CD4-positive, alpha-beta T cell treated with Interleukin-6 for 4 hours (primary cell): ENCODE results near the gene LNPK.
"Not testable (repeated sequence)": the region's sequence is repeated elsewhere in the genome, so short reads cannot be mapped to it uniquely, and the experiment has no call there.

Experiments
- DNase-seq: peaks from one replicate; pipeline ENCODE4 v3.0.0-alpha.2; 2020; ENCODE audit warnings: mixed read lengths

The LNPK gene, protein sequence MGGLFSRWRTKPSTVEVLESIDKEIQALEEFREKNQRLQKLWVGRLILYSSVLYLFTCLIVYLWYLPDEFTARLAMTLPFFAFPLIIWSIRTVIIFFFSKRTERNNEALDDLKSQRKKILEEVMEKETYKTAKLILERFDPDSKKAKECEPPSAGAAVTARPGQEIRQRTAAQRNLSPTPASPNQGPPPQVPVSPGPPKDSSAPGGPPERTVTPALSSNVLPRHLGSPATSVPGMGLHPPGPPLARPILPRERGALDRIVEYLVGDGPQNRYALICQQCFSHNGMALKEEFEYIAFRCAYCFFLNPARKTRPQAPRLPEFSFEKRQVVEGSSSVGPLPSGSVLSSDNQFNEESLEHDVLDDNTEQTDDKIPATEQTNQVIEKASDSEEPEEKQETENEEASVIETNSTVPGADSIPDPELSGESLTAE

DNA sequence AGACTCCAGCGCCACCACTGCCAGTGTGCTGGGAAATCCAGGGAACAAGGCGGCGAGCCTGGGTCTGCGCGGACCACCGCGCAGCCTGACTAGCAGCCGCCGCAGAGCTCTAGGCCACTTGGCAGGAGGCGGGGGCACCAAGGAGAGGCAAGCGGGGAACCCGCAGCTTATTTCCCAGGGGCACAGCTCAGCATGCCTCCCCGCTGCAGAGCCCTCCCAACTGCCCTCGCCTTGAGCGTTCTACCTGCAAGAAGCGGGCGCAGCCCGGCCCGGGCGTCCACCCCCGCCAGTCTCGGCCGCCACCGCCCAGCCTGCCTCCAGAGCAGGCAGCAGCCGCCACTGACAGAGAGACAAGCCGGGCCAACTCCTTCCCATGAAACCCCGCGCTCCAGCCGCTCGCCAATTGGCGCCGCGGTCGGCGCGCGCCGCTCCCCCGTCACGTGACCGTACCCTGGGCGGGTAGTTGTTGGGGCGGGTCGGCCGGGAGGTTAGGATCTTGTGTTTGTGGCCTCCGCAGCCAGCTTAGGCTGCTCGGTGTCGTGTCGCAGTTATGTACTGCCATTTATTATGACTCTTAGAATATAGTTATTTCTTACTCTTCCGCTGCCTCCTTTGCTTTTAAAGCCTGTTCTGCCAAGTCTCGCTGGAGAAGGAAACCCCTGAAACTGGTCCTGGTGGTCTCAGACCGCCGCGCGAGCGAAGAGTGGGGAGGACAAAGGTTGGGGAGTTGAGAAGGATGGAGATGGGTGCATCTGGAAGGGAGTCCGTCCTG is at the start of gene LNPK:
Gene LNPK, minus strand, starts transcription at position 352 of the 772 bp plus-strand sequence. CDS start 6,683 bp downstream, outside the sequence.
- peak; percentile 91 for DNase-seq

DNA sequence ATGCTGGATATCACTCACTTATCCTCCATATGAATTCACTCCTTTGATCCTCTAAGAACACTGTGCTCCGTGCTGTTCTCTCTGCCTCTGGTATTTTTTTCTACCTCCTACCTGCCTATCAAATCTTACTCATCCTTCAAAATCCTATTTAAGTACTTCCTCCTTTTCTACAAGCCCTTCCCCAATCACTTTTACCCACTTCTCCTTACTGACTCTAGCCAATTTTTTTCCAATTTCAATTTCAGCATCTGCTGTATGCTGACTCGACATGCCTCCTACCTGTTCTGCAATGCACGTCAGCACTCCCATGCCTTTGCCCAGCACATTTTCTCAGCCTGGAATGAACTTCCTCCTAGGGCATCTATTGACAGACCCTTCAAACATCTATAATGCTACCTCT is 37.3 kb upstream of the LNPK start:
- no peak for DNase-seq

DNA sequence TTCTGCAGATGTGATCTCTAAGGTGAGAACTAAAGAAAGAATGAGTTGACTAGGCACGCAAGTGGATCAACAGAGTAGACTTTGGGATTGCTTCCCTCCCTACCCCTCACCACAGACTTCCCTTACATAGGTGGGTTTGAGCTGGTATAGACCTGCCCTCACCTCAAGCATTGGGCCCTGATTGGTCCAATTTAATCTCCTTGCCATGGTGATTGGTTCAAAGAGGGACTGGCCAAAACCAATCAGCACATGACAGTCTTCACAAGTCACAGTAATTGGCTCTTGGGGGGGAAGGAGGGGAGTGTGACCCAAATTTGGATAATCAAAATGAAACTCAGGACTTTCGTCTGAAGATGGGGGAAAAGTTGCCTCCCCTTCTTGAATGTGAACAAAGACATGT is 36.6 kb upstream of the LNPK start:
- no peak for DNase-seq

DNA sequence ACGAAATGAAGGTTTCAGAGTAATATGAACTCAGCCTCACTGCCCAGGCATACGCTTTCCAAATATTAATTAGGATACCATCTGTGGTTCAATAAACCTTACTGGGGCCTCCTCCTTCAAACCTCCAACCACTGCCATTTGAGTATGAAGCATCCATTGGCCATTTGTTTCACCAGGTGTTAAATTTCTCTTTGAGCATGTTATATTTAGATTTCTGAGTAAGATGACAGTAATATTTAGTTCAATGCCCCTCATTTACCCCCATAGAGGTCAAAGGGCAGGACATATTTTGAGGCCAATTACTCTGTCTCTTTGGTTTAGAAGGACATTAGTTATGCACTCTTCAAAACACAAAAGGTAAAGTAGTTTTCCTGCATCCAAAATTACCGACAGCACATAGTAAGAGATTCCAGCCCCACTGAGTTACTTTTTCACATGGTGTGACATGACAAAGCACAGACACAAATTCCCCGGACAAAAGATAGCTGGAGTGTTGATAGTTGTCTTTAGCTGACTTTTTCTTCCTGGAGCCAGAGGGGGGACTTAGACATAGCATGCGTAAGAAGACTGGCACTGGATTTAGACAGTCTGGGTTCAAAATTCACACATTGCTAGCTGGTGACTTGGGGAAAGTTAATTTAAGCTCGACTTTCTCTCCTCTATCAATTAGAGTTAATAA is 33.1 kb upstream of the LNPK start:
- DNase-seq, result no peak

DNA sequence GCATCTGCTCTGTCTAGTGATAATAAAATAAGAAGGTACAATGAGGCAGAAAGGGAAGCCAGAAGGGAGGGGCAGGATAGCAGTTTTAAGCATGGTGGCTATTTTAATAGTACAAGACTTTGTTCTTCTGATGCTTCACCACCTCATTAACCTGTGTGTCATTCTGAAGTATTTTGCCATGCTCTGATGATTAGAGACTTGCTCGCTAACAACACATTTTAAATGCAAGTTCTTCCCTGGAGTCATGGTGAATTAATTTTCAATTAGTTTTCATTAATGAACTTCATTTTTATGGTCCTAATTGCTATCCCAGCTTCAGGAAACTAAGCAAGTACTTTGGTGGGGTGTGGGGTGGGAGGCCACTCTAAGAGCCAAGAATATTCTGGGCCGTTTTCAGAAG is 25.7 kb upstream of the LNPK start:
- no peak for DNase-seq

DNA sequence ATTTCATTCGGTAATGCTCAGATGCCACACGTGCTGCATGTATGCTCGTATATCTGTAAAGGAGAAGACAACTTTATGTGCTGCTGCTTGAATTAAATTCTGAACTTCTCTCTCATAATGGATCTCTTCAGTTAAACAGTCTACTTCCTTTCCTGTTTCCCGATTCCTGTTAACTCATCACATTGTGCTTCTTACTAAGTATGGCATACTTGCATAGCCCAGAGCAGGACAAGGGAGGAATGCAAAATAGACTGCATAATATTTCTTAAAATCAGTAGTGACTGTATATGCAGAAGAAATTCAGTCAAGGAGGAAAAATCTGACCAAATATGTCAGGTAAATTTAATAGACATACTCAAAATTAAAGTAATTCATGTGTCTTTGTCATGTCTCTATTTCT is 23.9 kb upstream of the LNPK start:
- DNase-seq, result no peak

DNA sequence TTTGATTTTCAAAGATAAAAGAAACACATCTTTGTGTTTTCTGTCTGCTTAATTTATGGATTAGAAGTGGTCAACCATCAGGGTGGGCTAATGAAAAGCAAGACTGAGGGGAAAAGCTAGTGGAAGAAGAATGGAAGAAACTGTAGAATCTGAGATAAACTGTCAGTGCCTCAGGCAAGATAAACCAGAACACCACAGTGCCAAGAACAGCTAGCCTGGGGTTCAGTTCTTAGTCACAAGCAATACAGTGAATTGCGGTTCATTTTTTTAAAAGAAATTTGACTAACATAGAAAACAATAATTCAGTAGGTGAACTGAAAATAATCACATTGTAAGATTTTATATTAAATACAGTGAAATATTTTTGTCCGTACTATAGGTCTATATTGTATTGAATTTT is 22.0 kb upstream of the LNPK start:
- no peak for DNase-seq

DNA sequence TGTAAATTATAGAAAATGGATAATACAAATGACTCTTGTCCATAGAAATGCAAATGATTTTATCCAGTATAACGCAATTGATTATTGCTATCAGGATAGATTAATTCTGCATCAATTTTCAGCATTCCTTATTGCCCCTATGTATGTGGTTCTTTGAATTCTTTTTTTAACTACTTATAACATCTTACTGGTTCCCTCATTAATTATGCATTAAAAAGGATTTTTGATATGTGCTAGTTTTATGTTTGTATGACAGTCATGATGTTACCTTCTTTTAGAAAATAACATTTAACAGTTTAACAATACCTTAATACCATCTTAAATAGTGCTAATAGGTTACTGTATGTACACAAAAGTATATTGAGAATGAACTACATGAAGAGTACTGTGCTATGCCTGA is 20.0 kb upstream of the LNPK start:
- no peak for DNase-seq

DNA sequence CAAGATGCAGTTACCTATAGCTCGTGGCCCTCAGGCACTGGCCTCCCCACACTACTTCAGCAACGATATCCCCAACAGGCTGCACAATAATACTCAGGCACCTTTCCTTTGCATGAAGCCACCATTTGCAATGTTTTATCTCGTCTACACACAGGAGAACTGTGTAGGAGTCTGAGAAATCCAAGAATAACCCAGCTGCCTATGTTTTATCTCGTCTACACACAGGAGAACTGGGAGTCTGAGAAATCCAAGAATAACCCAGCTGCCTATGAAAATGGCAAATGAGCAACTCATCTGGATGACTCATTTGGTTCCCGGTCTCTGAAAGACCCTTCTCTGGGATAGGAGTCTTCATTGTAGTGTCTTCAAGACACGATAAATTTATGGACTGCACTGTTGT is 18.3 kb upstream of the LNPK start:
- DNase-seq, result no peak

DNA sequence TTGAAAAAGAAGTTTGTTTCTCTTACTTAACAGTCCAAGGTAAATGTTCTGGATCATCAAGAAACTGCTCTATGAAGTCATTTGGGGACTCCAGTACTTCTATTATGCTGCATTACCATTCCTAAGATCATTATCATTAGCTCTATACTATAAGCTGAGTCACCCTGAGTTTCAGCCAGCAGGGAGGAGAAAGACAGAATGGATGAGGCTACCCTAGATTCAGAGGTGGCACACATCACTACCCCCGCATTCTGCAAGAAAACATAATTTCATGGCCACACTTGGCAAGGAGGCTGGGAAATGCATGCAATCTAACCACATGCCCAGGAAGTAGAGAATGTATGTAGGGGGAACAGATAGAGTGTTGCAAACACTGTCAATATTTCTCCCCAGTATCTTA is 16.6 kb upstream of the LNPK start:
- no peak for DNase-seq

DNA sequence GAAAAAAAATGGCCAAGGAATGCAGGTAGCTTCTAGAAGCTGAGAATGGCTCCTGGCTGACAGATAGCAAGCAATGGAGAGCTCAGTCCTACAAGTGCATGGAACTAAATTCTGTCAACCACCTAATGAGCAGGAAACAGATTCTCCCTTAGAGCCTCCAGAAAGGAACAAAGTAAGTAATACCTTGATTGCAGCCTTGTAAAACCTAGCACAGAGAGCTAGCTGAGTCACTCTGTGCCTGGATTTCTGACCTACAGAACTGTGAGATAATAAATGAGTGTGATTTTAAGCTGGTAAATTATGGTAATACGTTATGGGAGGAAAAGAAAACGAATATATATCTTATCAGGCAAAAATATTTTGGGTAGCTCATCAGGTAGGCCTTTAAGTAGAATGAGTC is 7.4 kb upstream of the LNPK start:
- no peak for DNase-seq

DNA sequence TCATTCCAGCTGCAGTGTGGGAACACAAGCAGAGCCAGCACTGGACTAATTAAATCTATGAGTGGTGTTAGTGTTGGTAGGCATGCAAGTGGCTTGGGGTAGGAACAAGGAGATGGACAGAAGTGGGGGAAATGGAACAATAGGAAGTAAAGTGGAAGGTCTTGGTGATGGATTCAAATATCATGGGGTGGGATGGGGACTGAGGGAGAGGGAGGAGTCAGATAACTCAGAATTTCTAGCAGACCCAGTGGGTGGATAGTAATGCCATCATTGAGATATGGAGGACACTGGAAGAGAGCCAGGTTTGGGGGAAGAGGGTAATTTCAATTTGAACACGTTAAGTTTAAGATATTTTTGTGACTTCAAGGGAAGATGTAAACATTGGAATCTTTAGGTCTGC is 2.9 kb upstream of the LNPK start:
- DNase-seq, result no peak

DNA sequence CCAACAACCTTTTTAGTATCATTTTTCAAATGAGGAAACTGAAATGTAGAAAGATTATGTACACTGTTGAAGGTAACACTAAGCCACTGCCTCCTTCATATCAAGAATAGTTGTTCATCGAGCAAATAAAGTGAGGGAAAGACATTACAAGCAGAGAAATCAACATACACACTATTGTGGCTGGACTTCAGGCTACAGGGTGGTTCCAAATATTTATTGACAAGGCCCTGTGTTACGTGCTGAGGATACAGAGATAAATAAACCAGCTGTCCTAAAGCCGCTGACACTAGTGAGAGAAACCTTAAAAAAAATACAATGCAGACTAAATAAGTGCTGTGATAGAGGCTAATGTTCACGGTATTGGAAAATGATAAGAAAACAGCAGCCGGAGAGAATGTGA is 1.9 kb upstream of the LNPK start:
- DNase-seq, result no peak

DNA sequence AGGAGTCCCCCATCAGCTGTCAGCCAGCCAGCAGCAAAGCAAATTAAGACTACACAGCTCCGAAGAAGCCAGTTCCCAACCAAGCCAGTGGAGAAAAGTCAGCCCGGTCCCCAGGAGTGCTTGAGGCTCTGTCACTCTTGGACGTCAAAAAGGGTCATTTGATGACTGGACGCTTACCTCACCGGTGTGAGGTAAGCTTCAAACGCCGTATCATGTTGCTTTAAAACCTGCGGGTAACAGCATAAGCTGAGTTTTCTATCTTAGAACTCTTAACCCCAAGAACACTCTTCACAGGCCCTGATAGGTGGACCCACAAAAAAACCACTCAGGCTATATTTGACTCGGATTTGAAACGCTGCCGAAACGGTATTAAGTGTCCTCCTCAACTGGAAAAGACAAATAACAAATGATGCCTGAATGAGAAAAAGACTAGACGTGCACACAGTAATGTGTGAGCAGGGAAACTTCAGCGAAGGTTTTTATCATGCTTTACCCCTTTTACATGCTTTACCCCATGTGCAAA is 682 bp upstream of the LNPK start:
- no peak for DNase-seq

DNA sequence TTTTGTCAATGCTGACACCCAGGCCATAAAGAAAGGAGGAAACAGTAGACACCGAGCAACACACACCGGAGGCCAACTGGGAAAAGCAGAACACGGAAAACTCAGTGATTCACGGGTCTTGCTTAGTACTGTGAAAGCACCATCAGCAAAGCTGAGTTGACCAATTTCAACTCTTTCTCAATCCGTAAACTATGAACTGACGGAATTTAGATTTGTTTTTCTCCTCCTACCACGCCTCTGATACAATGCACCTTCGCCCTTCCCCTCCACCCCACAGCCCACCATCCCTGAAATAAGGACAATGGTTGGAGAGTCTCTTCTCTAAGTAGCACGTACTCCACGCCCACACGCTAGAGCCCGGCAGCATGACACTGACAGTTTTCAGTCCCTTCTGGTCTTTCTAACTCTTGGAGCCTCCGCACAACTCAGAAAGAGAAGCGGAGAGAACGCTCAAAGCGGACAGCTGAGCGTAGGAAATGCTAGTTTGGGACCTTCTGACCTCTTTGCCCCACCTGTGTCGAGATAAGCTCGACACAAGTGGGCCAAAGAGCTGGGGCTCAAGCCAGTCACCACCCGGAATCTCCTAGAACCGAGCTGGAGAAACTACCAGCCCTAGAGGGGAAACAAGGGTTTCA is 669 bp downstream of the LNPK start:
- DNase-seq, result peak; percentile 44

DNA sequence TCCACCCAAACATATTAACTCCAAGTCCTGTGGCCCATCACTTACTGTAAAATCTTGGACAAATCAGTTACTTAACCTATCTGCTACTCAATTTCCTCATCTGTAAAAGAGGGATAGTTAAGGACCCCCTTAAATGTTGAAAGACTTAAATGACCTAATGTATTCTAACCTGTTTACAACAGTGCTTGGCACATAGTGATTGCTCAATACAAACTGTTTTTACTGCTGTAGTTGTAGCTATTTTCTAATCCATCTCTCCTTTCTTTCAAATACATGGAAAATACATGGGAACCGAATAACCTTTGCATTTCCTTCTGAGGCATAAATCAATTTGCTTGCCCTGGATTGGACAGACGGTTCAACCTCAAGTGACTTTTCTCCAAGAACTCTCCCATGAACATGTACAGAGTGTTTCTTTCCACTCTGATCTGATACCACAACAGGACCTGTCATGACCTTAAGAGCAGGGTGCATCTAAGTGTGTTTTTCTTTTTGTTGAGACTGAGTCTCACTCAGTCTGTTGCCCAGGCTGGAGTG is 2.7 kb downstream of the LNPK start:
- no peak for DNase-seq

DNA sequence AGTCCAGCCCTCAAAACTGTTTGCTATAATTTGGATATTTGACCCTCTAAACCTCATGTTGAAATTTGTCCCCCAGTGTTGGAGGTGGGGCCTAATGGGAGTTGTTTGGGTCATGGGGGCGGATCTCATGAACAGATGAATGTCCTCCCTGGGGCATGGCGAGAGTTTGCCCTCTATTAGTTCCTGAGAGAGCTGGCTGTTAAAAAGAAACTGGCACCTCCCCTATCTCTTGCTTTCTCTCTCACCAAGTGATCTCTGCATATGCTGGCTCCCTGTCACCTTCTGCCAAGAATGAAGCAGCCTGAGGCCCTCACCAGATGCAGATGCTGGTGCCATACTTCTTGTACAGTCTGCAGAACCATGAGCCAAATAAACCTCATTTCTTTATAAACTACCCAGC is 12.0 kb downstream of the LNPK start:
- DNase-seq, result no peak

DNA sequence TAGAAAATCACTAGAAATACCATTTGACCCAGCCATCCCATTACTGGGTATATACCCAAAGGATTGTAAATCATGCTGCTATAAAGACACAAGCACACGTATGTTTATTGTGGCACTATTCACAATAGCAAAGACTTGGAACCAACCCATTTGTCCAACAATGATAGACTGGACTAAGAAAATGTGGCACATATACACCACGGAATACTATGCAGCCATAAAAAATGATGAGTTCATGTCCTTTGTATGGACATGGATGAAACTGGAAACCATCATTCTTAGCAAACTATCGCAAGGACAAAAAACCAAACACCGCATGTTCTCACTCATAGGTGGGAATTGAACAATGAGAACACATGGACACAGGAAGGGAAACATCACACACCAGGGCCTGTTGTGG is 14.9 kb downstream of the LNPK start:
- not testable (repeated sequence) for DNase-seq

DNA sequence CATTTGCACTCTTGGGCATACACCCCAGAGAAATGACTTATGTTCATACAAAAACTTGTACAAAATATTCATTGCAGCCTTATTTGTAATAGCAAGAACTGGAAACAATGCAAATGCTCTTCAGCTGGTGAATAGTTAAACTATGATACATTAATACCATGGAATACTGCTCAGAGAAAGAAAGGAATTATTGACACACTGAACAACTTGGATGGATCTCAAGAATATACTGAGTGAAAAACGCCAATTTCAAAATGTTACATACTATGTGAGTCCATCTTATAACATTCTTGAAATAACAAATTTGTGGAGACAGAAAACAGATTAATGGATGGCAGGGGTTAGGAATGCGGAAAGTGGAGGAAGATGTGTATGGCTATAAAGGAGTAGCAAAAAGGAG is 17.2 kb downstream of the LNPK start:
- no peak for DNase-seq

DNA sequence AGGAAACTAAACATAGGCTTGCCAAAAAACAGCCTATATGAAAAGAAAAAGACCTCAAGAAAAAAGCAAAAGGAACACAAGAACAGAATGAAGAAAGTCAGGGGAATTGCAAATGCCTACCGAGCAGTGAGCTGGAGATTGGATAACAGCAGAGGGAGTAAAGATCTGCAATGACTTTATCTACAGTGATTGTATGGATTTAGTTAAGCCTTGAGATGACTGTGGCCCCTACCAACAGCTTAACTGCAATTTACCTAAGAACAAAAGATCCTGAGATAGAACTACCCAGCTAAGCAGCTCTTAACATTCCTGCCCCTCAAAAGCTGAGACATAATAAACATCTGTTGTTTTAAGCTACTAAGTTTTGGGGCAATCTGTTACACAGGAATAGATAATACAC is 20.5 kb downstream of the LNPK start:
- no peak for DNase-seq

DNA sequence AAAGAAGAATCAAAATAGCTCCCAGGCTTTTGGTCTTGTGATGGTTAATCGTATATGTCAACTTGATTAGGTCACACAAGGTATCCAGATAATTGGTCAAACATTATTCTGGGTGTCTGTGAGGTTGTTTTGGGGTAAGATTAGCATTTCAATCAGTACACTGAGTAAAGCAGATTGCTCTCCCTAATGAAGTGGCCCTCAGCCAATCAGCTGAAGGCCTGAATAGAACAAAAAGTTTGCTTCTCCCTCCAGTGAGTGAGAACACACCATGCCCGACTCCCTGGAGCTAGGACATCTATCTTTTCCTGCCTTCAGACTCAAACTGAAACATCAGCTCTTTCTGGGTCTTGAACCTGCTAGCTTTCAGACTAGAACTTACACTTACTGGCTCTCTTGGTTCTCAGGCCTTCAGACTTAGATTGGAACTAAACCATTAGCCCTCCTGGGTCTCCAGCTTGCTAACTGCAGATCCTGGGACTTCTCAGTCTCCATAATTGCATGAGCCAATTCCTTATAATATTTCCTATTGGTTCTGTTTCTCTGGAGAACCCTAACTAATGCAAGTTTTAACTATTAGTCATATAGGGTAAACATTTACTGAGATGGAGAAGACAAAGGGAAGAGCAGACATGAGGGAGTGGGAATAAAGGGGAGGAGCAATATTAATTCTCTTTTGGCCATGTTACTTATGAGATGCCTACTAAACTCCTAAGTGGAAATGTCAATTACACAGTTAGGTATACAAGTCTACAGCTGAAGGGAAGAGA is 25.5 kb downstream of the LNPK start:
- no peak for DNase-seq

DNA sequence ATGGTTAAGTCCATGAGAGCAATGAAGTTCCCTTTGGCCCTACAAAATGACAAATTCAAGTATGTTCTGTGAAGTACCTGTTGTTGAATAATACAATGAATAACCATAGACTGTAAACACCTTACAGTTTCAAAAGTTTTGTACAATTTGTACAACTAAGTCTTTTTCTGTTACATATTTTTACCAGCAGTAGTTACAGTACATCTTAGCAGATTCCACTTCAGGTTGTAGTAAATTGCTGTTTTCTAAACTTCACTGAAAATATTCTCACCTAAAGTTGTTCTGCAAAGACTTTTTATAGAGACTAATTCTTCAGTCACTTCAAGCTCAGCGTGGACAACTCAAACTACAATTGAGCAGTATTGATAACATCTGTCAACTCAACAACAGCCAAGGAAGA is 28.7 kb downstream of the LNPK start:
- no peak for DNase-seq
